HG02642 (cell line): ENCODE results near the gene ATG16L2.
"Not testable (repeated sequence)": the region's sequence is repeated elsewhere in the genome, so short reads cannot be mapped to it uniquely, and the experiment has no call there.

Experiments used
- ATAC-seq: cut with Tn5 transposase; IDR thresholded peaks from one replicate; pipeline ENCODE4 v1.9.1; 2021; ENCODE audit warnings: mild to moderate bottlenecking; ENCODE audit not compliant: unreplicated experiment, poor library complexity

Gene ATG16L2

DNA sequence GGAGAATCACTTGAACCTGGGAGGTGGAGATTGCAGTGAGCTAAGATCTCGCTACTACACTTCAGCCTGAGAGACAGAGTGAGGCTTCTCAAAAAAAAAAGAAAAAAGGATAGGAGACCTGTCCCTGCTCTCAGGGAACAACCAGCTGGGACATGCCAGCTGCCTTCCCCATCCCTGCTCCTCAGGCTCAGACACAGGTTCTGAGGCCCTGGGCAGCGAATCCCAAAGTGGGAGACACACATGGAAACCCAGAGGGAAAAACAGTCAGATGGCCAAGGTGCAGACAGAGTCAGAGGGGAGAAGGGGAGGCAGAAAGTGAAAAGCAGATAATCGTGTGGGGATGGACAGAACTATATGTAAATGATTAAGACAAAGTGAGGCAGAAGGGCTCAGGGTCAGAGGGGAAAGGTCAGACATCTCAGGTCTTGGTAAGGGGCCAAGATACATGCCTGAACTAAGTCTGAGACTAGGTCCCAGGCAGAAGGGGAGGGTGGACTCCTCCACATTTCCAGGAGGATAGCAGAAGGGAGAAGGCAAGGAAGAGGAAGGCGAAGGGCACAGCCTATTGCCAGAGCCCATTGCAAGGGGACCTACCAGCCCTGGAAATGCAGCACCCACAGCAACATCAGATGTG is 34.6 kb upstream of the ATG16L2 start:
- no peak for ATAC-seq

- no peak for ATAC-seq
These were observed 33.7 kb upstream of the ATG16L2 start for GRCh38 chr11:72780296-72781062.

DNA sequence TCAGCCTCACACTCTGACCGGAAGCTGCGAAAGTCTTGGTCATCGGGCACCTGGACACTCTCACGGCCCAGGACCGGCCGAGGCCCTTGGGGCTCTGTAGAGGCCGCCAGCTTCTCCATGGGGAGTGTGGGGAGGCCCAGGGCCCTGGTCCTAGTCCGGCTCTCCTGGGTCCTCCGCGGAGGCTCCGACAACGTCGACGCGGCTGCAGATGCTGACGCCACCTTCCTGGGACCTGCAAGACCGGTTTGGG is 33.2 kb upstream of the ATG16L2 start:
- ATAC-seq, result no peak

DNA sequence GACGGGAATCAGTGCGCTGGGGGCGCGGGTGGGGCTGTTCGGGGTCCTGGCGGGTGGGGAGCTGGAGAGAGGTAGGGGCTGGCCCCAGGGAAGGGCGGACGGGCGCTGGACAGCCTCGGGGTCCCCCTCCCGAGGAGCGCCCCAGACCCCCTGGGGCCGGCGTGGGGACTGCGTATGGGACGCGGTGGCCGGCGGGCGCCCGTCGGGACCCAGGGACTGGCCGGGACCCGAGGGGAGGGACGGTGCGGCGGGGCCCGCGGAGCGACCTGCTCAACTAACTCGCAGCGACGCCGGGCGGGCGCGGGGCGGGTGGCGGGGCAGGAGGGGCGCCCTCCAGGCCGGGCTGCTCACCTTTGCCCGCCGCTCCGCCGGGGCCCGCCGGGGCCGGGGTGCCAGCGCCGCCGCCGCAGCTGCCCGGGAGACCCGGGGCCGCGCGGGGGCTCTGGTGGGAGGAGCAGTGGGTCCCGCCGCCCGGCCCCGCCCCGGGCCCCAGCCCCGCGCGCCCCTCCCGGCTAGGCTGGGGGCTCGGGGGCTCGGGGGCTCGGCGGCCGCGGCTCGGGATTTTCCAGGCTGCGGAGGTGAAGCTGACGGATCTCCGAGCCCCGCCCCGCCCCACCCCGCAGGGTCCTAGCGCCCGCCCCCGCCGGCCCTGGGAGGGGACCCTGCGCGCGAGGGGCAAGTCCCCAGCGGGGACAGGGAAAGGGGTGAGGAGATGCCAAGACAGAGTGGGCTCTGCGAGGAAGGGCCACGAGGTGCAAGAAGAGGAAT is 32.7 kb upstream of the ATG16L2 start:
- peak; percentile 64 for ATAC-seq

GRCh38 chr11:72782081-72782920 is 31.9 kb upstream of the ATG16L2 start:
- ATAC-seq, result no peak

GRCh38 chr11:72783144-72783905 is 30.9 kb upstream of the ATG16L2 start:
- ATAC-seq, result no peak

- ATAC-seq, result no peak
These were observed 29.5 kb upstream of the ATG16L2 start for GRCh38 chr11:72784662-72785061.

- ATAC-seq, result no peak
These were observed 27.7 kb upstream of the ATG16L2 start for GRCh38 chr11:72786305-72787215.

GRCh38 chr11:72787216-72788104 is 26.8 kb upstream of the ATG16L2 start:
- ATAC-seq, result peak; percentile 38

- ATAC-seq, result no peak
These were observed 26.0 kb upstream of the ATG16L2 start for GRCh38 chr11:72788241-72788640.

GRCh38 chr11:72789493-72790131 is 24.6 kb upstream of the ATG16L2 start:
- no peak for ATAC-seq

GRCh38 chr11:72791228-72791627 is 23.0 kb upstream of the ATG16L2 start:
- ATAC-seq, result not testable (repeated sequence)

GRCh38 chr11:72792437-72793021 is 21.7 kb upstream of the ATG16L2 start:
- ATAC-seq, result no peak

DNA sequence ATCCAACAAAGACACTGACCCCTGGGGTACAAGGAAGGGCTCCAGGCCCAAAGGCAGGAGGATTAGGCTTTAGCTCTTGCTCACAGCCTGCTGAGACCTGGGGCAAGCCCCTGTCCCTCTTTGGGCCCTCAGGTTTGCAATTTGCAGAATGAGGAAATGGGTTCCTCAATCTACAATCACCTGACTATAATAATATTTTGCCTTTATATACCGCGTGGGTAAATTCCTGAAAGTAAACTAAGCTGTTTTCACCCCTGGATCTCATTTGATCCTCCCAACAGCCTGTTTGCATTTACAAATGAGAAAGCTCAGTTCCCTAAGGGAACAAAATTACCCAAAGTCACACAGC is 21.2 kb upstream of the ATG16L2 start:
- no peak for ATAC-seq

DNA sequence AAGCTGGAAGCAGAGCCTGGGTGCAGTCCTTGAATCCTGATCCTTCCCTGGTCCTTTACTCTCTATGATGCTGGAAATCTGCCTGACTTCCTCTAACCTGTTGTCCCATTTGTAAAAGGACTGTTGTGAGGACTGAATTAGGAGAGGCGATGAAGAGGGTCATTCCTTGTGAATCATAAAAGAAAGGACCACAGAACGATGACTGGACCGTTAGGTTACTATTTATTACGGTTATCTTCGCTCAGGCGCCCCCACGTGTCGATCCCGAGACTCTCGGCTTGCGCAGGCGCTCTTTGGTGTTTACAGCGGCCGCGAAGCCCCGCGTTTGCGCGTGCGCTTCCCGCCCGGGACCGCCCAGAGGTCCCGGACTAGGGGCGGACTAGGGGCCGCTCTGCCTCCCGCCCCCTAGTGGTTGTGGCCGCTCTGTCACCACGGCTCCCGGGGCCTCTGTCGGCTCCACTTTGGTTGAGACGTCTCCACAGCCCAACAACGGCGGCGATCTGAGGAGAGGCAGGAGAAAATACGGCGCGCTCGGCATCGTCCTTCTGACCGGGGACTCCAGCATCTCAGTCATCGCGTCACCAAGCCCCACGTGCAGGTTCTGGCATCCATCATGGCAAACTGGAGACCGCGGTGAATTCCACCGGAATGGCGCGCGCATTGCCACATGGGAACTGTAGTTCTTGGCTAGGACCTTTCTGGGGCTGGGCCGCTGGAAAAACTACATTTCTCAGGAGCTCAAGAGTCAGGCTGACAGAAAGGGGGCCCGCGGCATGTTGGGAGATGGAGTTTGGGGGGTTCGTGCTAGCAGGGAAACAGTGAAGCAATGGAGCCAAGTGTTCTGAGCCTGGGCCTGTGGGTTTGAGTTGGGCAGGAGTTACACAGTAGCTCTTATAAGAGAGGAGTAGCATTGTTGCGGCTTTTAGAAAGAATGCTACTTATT is 20.5 kb upstream of the ATG16L2 start, which contains the start of gene STARD10:
STARD10 (minus strand) TSS at position 623 of the 943 bp plus-strand sequence. CDS start 12,866 bp downstream, outside the sequence.
- peak; percentile 92 for ATAC-seq

- ATAC-seq, result no peak
These were observed 15.8 kb upstream of the ATG16L2 start for GRCh38 chr11:72798361-72798760.
